GM12878 (cell line): ENCODE results near the gene NECAB3. TPM values are rescaled to one million over a fixed set of nuclear protein-coding genes. Genes with fewer than 3 reads are reported as not detected.

ENCODE experiments used
- ATAC-seq: fragments of 200-7000 bp; cut with Tn5 transposase; 3 replicates; pipeline ENCODE4 v1.9.1; 2020; ENCODE audit warnings: mild to moderate bottlenecking, moderate library complexity
- BruUV-seq: library from RNA; stranded (reverse); fragments of 400-500 nt; replicated peaks from 2 replicates; lab custom pipeline; 2021; lab: Mats Ljungman, UMichigan
- CTCF ChIA-PET: fragments of 300-600 bp; sonication (Branson Sonifier 250); formaldehyde crosslinking; extraction: SDS; loops from one replicate; lab custom pipeline; 2021; ENCODE audit warnings: inconsistent platforms; lab: Yijun Ruan, JAX
- POLR2A ChIA-PET: fragments of 350-600 bp; formaldehyde crosslinking; extraction: SDS; loops from one replicate; lab custom pipeline; 2021; ENCODE audit warnings: inconsistent platforms; lab: Charles Lee
- RAD21 ChIA-PET: fragments of 300-600 bp; sonication (Branson Sonifier 250); formaldehyde crosslinking; loops from one replicate; lab custom pipeline; 2023; ENCODE audit warnings: antibody characterized with exemption; ENCODE audit not compliant: unreplicated experiment; lab: Charles Lee
- SMC1A ChIA-PET: fragments of 300-600 bp; sonication (Branson Sonifier 250); formaldehyde crosslinking; loops from one replicate; lab custom pipeline; 2023; ENCODE audit not compliant: unreplicated experiment, uncharacterized antibody; lab: Charles Lee
- DNase-seq: peaks from one replicate; pipeline ENCODE4 v3.0.0-alpha.2; 2011; ENCODE audit warnings: low read depth, low spot score
- FAIRE-seq: peaks from 3 replicates; lab custom pipeline; 2011; peaks lifted over from hg19 to GRCh38; lab: Jason Lieb, UNC
- H2AFZ ChIP-seq: 2 replicates; pipeline ENCODE4 v1.6.0; 2011; ENCODE audit warnings: low read depth, low read length, control low read depth; ENCODE audit not compliant: control insufficient read depth
- H3K27ac ChIP-seq: 2 replicates; pipeline ENCODE4 v1.5.1; 2011; ENCODE audit warnings: control low read depth; ENCODE audit not compliant: control insufficient read depth, insufficient read depth
- H3K27me3 ChIP-seq, 2 experiments: replicated peaks in 1 of 2; 2 replicates each; pipeline versions ENCODE4 v1.6.0 to v1.6.1; 2011; ENCODE audit warnings: low read length in 1 of 2; ENCODE audit not compliant: control insufficient read depth in 2 of 2, insufficient read depth in 2 of 2
- H3K36me3 ChIP-seq, 2 experiments: 2 replicates each; pipeline ENCODE4 v1.5.1; 2011; ENCODE audit warnings: low read length in 1 of 2; ENCODE audit not compliant: control insufficient read depth in 2 of 2, insufficient read depth in 2 of 2
- H3K4me1 ChIP-seq: 2 replicates; pipeline ENCODE4 v1.6.1; 2011; ENCODE audit warnings: mild to moderate bottlenecking, low read length, moderate library complexity, mixed read lengths; ENCODE audit not compliant: control insufficient read depth, insufficient read depth
- H3K4me2 ChIP-seq: 2 replicates; pipeline ENCODE4 v1.6.0; 2011; ENCODE audit warnings: control low read depth; ENCODE audit not compliant: control insufficient read depth, insufficient read depth
- H3K4me3 ChIP-seq: fragments of 200-600 bp; sonication (generic); 2 replicates; pipeline ENCODE4 v1.5.1; 2016
- H3K79me2 ChIP-seq: 2 replicates; pipeline ENCODE4 v1.6.0; 2011; ENCODE audit warnings: low read length; ENCODE audit not compliant: control insufficient read depth, insufficient read depth
- H3K9ac ChIP-seq: 2 replicates; pipeline ENCODE4 v1.8.0; 2011; ENCODE audit warnings: low read length, control low read depth, mixed read lengths; ENCODE audit not compliant: control insufficient read depth, insufficient read depth
- H3K9me3 ChIP-seq: replicated peaks from 3 replicates; pipeline ENCODE4 v1.5.1; 2011; ENCODE audit warnings: mild to moderate bottlenecking, low read length; ENCODE audit not compliant: control insufficient read depth, insufficient read depth
- H4K20me1 ChIP-seq: 2 replicates; pipeline ENCODE4 v1.6.0; 2011; ENCODE audit not compliant: control insufficient read depth, insufficient read depth
- BCL11A ChIP-seq: IDR thresholded peaks from 2 replicates; pipeline ENCODE4 v1.6.1; 2011; ENCODE audit warnings: low read depth, low read length
- CBFB ChIP-seq: IDR thresholded peaks from 2 replicates; pipeline ENCODE4 v1.6.1; 2016; ENCODE audit warnings: antibody characterized with exemption, low read depth
- CEBPZ ChIP-seq: fragments of 150-350 bp; IDR thresholded peaks from 2 replicates; pipeline ENCODE4 v1.6.1; 2016; ENCODE audit warnings: low read depth, low read length
- ETV6 ChIP-seq, 2 experiments: fragments of 450-650 bp in 1 of 2; IDR thresholded peaks in 1 of 2; conservative IDR thresholded peaks in 1 of 2; 2 replicates each; pipeline ENCODE4 v1.6.1; 2014; ENCODE audit warnings: antibody characterized with exemption in 1 of 2, borderline replicate concordance in 1 of 2, low read depth in 1 of 2, mild to moderate bottlenecking in 1 of 2, moderate library complexity in 1 of 2
- NR2C2 ChIP-seq: IDR thresholded peaks from 2 replicates; pipeline ENCODE4 v1.6.1; 2011; ENCODE audit warnings: borderline replicate concordance, low read depth; ENCODE audit not compliant: control insufficient read depth, insufficient read length
- RBBP5 ChIP-seq: fragments of 200-600 bp; sonication (generic); conservative IDR thresholded peaks from 2 replicates; pipeline ENCODE4 v1.6.1; 2016
- USF2 ChIP-seq: IDR thresholded peaks from 2 replicates; pipeline ENCODE4 v1.6.1; 2011; ENCODE audit warnings: low read depth, low read length, improper control_type of control experiment, borderline replicate concordance
- WRNIP1 ChIP-seq: IDR thresholded peaks from 2 replicates; pipeline ENCODE4 v1.6.1; 2011; ENCODE audit warnings: low read depth, low read length, improper control_type of control experiment, borderline replicate concordance
- YY1 ChIP-seq: IDR thresholded peaks from 2 replicates; pipeline ENCODE4 v1.6.1; 2011; ENCODE audit warnings: low read depth, mild to moderate bottlenecking, low read length
- WGBS: methylation state at CpG from one replicate; pipeline ENCODE4 v1.1.6; 2016; ENCODE audit warnings: low lambda C conversion rate; ENCODE audit not compliant: insufficient replicate concordance, insufficient coverage; ENCODE audit errors: missing lambda C conversion rate; 5-methylcytosine and 5-hydroxymethylcytosine counted together
- in situ Hi-C: fragments of 300-500 bp; cut with MboI; formaldehyde crosslinking; loops from 9 replicates; pipeline ENCODE4 v1.14.3; 2018; ENCODE audit warnings: mixed read lengths
- intact Hi-C: fragments of 100-400 bp; cut with micrococcal nuclease; formaldehyde crosslinking; loops from one replicate; pipeline ENCODE4 v1.14.2; 2022; ENCODE audit not compliant: unreplicated experiment
- polyA plus RNA-seq, 11 experiments: library from polyadenylated mRNA; depleted of rRNA in 4 of 11; unstranded in 6 of 11; stranded (reverse) in 5 of 11; fragments of >200 nt; fragmentation: Nextera tagmentation in 4 of 11; fragmentation: Illumina TruSeq in 1 of 11; extraction: Ambion mirVana in 4 of 11; extraction: Trizol in 1 of 11; gene quantifications; 1 replicate in 1 of 11; 2 replicates in 10 of 11; pipeline versions ENCODE4 v1.2.1 to v1.2.3, GENCODE V29; 2011 to 2016; ENCODE audit warnings: inconsistent platforms in 2 of 11, missing spikeins in 2 of 11, low read depth in 1 of 11
- total RNA-seq, 4 experiments: library from RNA; depleted of rRNA in 3 of 4; stranded (reverse); fragments of >200 nt in 3 of 4; fragmentation: Illumina TruSeq in 1 of 4; extraction: Trizol in 1 of 4; gene quantifications; 2 replicates each; pipeline versions ENCODE4 v1.2.1 to v1.2.3, GENCODE V29; 2013 to 2021
- TF ChIP-seq, protein P1 (sequence below): fragments of 450-650 bp; IDR thresholded peaks from 2 replicates; pipeline ENCODE4 v1.6.1; 2016; ENCODE audit warnings: mild to moderate bottlenecking
- TF ChIP-seq, protein P2 (sequence below): IDR thresholded peaks from 2 replicates; pipeline ENCODE4 v1.6.1; 2011; ENCODE audit warnings: mild to moderate bottlenecking, low read depth, low read length, moderate library complexity; ENCODE audit not compliant: insufficient replicate concordance
- TF ChIP-seq, protein P3 (sequence below): fragments of 450-650 bp; IDR thresholded peaks from 2 replicates; pipeline ENCODE4 v1.6.1; 2018; ENCODE audit warnings: mild to moderate bottlenecking, low read depth, moderate library complexity; ENCODE audit not compliant: partially characterized antibody

NECAB3 gene
- total and polyA plus RNA-seq, 10 of the 15 experiments (the other 5 are each of a cell fraction or from before 2014, with no cell fraction given), result 0.21 to 17.0 (median 7.2) TPM

GRCh38 chr20:33707668-33708067, 33.4 kb upstream of the NECAB3 start:
- in situ Hi-C loops (no loop called here), intact Hi-C loops (no loop called here)
- no peak for TF ChIP-seq WRNIP1
- TF ChIP-seq ETV6 (conservative IDR thresholded peaks at IDR 0.05 in 1 of 2, IDR thresholded peaks at IDR 0.05 in 1 of 2; ENCODE audit: borderline replicate concordance in 1 of 2, low read depth in 1 of 2), result no peak
- no peak for TF ChIP-seq NR2C2
- TF ChIP-seq, protein P1, sequence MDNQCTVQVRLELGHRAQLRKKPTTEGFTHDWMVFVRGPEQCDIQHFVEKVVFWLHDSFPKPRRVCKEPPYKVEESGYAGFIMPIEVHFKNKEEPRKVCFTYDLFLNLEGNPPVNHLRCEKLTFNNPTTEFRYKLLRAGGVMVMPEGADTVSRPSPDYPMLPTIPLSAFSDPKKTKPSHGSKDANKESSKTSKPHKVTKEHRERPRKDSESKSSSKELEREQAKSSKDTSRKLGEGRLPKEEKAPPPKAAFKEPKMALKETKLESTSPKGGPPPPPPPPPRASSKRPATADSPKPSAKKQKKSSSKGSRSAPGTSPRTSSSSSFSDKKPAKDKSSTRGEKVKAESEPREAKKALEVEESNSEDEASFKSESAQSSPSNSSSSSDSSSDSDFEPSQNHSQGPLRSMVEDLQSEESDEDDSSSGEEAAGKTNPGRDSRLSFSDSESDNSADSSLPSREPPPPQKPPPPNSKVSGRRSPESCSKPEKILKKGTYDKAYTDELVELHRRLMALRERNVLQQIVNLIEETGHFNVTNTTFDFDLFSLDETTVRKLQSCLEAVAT, result no peak
- TF ChIP-seq, protein P2, sequence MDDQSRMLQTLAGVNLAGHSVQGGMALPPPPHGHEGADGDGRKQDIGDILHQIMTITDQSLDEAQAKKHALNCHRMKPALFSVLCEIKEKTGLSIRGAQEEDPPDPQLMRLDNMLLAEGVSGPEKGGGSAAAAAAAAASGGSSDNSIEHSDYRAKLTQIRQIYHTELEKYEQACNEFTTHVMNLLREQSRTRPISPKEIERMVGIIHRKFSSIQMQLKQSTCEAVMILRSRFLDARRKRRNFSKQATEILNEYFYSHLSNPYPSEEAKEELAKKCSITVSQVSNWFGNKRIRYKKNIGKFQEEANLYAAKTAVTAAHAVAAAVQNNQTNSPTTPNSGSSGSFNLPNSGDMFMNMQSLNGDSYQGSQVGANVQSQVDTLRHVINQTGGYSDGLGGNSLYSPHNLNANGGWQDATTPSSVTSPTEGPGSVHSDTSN, result no peak
- TF ChIP-seq USF2, result no peak
- TF ChIP-seq CEBPZ, result no peak
- no peak for TF ChIP-seq BCL11A
- TF ChIP-seq, protein P3, sequence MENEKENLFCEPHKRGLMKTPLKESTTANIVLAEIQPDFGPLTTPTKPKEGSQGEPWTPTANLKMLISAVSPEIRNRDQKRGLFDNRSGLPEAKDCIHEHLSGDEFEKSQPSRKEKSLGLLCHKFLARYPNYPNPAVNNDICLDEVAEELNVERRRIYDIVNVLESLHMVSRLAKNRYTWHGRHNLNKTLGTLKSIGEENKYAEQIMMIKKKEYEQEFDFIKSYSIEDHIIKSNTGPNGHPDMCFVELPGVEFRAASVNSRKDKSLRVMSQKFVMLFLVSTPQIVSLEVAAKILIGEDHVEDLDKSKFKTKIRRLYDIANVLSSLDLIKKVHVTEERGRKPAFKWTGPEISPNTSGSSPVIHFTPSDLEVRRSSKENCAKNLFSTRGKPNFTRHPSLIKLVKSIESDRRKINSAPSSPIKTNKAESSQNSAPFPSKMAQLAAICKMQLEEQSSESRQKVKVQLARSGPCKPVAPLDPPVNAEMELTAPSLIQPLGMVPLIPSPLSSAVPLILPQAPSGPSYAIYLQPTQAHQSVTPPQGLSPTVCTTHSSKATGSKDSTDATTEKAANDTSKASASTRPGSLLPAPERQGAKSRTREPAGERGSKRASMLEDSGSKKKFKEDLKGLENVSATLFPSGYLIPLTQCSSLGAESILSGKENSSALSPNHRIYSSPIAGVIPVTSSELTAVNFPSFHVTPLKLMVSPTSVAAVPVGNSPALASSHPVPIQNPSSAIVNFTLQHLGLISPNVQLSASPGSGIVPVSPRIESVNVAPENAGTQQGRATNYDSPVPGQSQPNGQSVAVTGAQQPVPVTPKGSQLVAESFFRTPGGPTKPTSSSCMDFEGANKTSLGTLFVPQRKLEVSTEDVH, result no peak
- no peak for TF ChIP-seq CBFB
- no peak for TF ChIP-seq RBBP5
- no peak for TF ChIP-seq YY1
- Histone ChIP-seq H3K4me1 (no peaks in the 10 kb centered on the region), H4K20me1 (no peaks in the 10 kb centered on the region), H3K36me3 (0 out of 4 replicates have a peak, but pooled peaks cover 0 to 2% of the 10 kb centered on the region in 2 experiments), H3K79me2 (no peaks in the 10 kb centered on the region), H3K4me3 (no peak overlapping the region), H3K27me3 (no peaks in the 10 kb centered on the region), H3K9ac (no peak overlapping the region), H2AFZ (no peak overlapping the region), H3K4me2 (no peak overlapping the region), H3K9me3 (no peaks in the 10 kb centered on the region), H3K27ac (no peak overlapping the region)
- POLR2A ChIA-PET, result no interaction called here
- RAD21 ChIA-PET, result no interaction called here
- 90% methylated on average over 11 of the region's 11 CpGs for WGBS
- CTCF ChIA-PET, result no interaction called here
- FAIRE-seq (no peak), ATAC-seq (no peak), DNase-seq (no peak)
- BruUV-seq, result no TSS peak
- SMC1A ChIA-PET, result no interaction called here
